Keratinocyte (primary cell): Measurements from ENCODE around the gene TYSND1. TPM values are rescaled to one million over a fixed set of nuclear protein-coding genes. Genes with fewer than 3 reads are reported as not detected.

ENCODE experiments used
- DNase-seq: peaks from one replicate; pipeline ENCODE4 v3.0.0-alpha.2; 2011; ENCODE audit warnings: low read depth, missing footprints, low spot score
- FAIRE-seq: peaks from 2 replicates; lab custom pipeline; 2011; peaks lifted over from hg19 to GRCh38; lab: Jason Lieb, UNC
- H2AFZ ChIP-seq: 2 replicates; pipeline ENCODE4 v1.6.0; 2012; ENCODE audit warnings: low read length, control low read depth, inconsistent platforms; ENCODE audit not compliant: control insufficient read depth
- H3K27ac ChIP-seq: 2 replicates; pipeline ENCODE4 v1.5.1; 2011; ENCODE audit warnings: low read length; ENCODE audit not compliant: control insufficient read depth, insufficient read depth
- H3K27me3 ChIP-seq: 3 replicates; pipeline ENCODE4 v1.6.0; 2011; ENCODE audit warnings: low read length; ENCODE audit not compliant: control insufficient read depth, insufficient read depth; ENCODE audit errors: extremely low read depth
- H3K36me3 ChIP-seq, 2 experiments: 2 replicates in 1 of 2; 3 replicates in 1 of 2; pipeline ENCODE4 v1.5.1; 2011; ENCODE audit warnings: low read length in 2 of 2, mild to moderate bottlenecking in 1 of 2; ENCODE audit not compliant: control insufficient read depth in 2 of 2, insufficient read depth in 2 of 2; ENCODE audit errors: extremely low read depth in 1 of 2
- H3K4me1 ChIP-seq: 3 replicates; pipeline ENCODE4 v1.5.1; 2011; ENCODE audit warnings: low read length; ENCODE audit not compliant: control insufficient read depth, insufficient read depth; ENCODE audit errors: extremely low read depth
- H3K4me2 ChIP-seq: 3 replicates; pipeline ENCODE4 v1.6.0; 2011; ENCODE audit warnings: low read depth, low read length; ENCODE audit not compliant: control insufficient read depth, insufficient read depth; ENCODE audit errors: extremely low read depth
- H3K4me3 ChIP-seq, 3 experiments: fragments of 200-600 bp in 1 of 3; sonication (generic) in 1 of 3; 2 replicates in 2 of 3; 3 replicates in 1 of 3; pipeline ENCODE4 v1.5.1; 2011 to 2016; ENCODE audit warnings: low read length in 3 of 3, mild to moderate bottlenecking in 3 of 3, control low read depth in 2 of 3, inconsistent platforms in 1 of 3, low read depth in 1 of 3, mixed read lengths in 1 of 3, mixed run types in 1 of 3, moderate library complexity in 1 of 3; ENCODE audit not compliant: control insufficient read depth in 2 of 3, insufficient read depth in 2 of 3; ENCODE audit errors: extremely low read depth in 1 of 3
- H3K79me2 ChIP-seq: 2 replicates; pipeline ENCODE4 v1.6.0; 2012; ENCODE audit warnings: low read length; ENCODE audit not compliant: control insufficient read depth, insufficient read depth
- H3K9ac ChIP-seq: 3 replicates; pipeline ENCODE4 v1.6.0; 2011; ENCODE audit warnings: low read length; ENCODE audit not compliant: control insufficient read depth, insufficient read depth; ENCODE audit errors: extremely low read depth
- H3K9me1 ChIP-seq: 3 replicates; pipeline ENCODE4 v1.6.0; 2011; ENCODE audit warnings: low read length; ENCODE audit not compliant: control insufficient read depth, insufficient read depth; ENCODE audit errors: extremely low read depth
- H3K9me3 ChIP-seq: 2 replicates; pipeline ENCODE4 v1.5.1; 2012; ENCODE audit warnings: low read depth, low read length; ENCODE audit not compliant: control insufficient read depth
- H4K20me1 ChIP-seq: 3 replicates; pipeline ENCODE4 v1.6.0; 2011; ENCODE audit warnings: low read length; ENCODE audit not compliant: control insufficient read depth, insufficient read depth; ENCODE audit errors: extremely low read depth
- EZH2 ChIP-seq: IDR thresholded peaks from one replicate; pipeline ENCODE4 v1.6.1; 2012; ENCODE audit warnings: inconsistent platforms, mild to moderate bottlenecking, low read length, moderate library complexity
- dilution Hi-C: fragments of 300-500 bp; cut with MboI; formaldehyde crosslinking; loops from one replicate; pipeline ENCODE4 v1.7.0; 2020; ENCODE audit warnings: low sequenced_read_pairs; ENCODE audit not compliant: extremely low pct_ligation_motif_present
- polyA plus RNA-seq, 5 experiments: library from polyadenylated mRNA; depleted of rRNA in 3 of 5; stranded (reverse) in 3 of 5; stranded (forward) in 1 of 5; unstranded in 1 of 5; fragments of >200 nt; gene quantifications; 1 replicate in 1 of 5; 2 replicates in 3 of 5; 3 replicates in 1 of 5; pipeline versions ENCODE4 v1.2.1 to v1.2.3, GENCODE V29; 2011 to 2012; ENCODE audit warnings: missing spikeins in 2 of 5, low read depth in 1 of 5, low replicate concordance in 1 of 5
- TF ChIP-seq, protein P1 (sequence below), 3 experiments: IDR thresholded peaks in 1 of 3; conservative IDR thresholded peaks in 1 of 3; optimal IDR thresholded peaks in 1 of 3; 2 replicates in 2 of 3; 3 replicates in 1 of 3; pipeline versions ENCODE3 to v1.5.1; 2011; ENCODE audit warnings: low read length in 3 of 3, mild to moderate bottlenecking in 3 of 3, moderate library complexity in 2 of 3, control low read depth in 1 of 3, inconsistent platforms in 1 of 3; ENCODE audit not compliant: insufficient read depth in 2 of 3; ENCODE audit errors: extremely low read depth in 1 of 3

The TYSND1 gene
- polyA plus RNA-seq, 1 donor (not counting 4 experiments of a cell fraction or from before 2014, with no cell fraction given), result 9.9 TPM

- no peaks in the 10 kb centered on the region for H3K36me3 ChIP-seq
- no peak overlapping the region for H3K9ac ChIP-seq
- TF ChIP-seq, protein P1, sequence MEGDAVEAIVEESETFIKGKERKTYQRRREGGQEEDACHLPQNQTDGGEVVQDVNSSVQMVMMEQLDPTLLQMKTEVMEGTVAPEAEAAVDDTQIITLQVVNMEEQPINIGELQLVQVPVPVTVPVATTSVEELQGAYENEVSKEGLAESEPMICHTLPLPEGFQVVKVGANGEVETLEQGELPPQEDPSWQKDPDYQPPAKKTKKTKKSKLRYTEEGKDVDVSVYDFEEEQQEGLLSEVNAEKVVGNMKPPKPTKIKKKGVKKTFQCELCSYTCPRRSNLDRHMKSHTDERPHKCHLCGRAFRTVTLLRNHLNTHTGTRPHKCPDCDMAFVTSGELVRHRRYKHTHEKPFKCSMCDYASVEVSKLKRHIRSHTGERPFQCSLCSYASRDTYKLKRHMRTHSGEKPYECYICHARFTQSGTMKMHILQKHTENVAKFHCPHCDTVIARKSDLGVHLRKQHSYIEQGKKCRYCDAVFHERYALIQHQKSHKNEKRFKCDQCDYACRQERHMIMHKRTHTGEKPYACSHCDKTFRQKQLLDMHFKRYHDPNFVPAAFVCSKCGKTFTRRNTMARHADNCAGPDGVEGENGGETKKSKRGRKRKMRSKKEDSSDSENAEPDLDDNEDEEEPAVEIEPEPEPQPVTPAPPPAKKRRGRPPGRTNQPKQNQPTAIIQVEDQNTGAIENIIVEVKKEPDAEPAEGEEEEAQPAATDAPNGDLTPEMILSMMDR (optimal IDR thresholded peaks at IDR 0.05 in 1 of 3, IDR thresholded peaks at IDR 0.05 in 1 of 3, conservative IDR thresholded peaks at IDR 0.05 in 1 of 3; ENCODE audit: extremely low read depth in 1 of 3, insufficient read depth in 2 of 3, low read length in 3 of 3), result no peak
- TF ChIP-seq EZH2, result no peak
- no peaks in the 10 kb centered on the region for H3K4me1 ChIP-seq
- H3K9me1 ChIP-seq, result peaks cover 2% of the 10 kb centered on the region
- no peaks in the 10 kb centered on the region for H3K79me2 ChIP-seq
- H3K27me3 ChIP-seq, result no peaks in the 10 kb centered on the region
- no peaks in the 10 kb centered on the region for H4K20me1 ChIP-seq
- no peak overlapping the region for H3K4me3 ChIP-seq
- H3K9me3 ChIP-seq, result no peaks in the 10 kb centered on the region
- DNase-seq (no peak), FAIRE-seq (no peak)
- H3K27ac ChIP-seq, result no peak overlapping the region
- no peak overlapping the region for H3K4me2 ChIP-seq
- H2AFZ ChIP-seq, result no peak overlapping the region
- dilution Hi-C loops, result no loop called here
These were observed 20.5 kb downstream of the TYSND1 start for GRCh38 chr10:70125918-70126552.

GRCh38 chr10:70124918-70125317 is 21.6 kb downstream of the TYSND1 start:
- no peak overlapping the region for H2AFZ ChIP-seq
- DNase-seq, result no peak
- peaks cover 2% of the 10 kb centered on the region for H3K9me1 ChIP-seq
- no peaks in the 10 kb centered on the region for H3K9me3 ChIP-seq
- H3K27ac ChIP-seq, result no peak overlapping the region
- H3K4me1 ChIP-seq, result no peaks in the 10 kb centered on the region
- FAIRE-seq, result no peak
- no peaks in the 10 kb centered on the region for H3K27me3 ChIP-seq
- H3K9ac ChIP-seq, result no peak overlapping the region
- no peak overlapping the region for H3K4me3 ChIP-seq
- no peaks in the 10 kb centered on the region for H3K36me3 ChIP-seq
- H3K79me2 ChIP-seq, result no peaks in the 10 kb centered on the region
- H3K4me2 ChIP-seq, result no peak overlapping the region
- TF ChIP-seq EZH2, result no peak
- TF ChIP-seq, protein P1 (optimal IDR thresholded peaks at IDR 0.05 in 1 of 3, IDR thresholded peaks at IDR 0.05 in 1 of 3, conservative IDR thresholded peaks at IDR 0.05 in 1 of 3; ENCODE audit: extremely low read depth in 1 of 3, insufficient read depth in 2 of 3, low read length in 3 of 3), result no peak
- H4K20me1 ChIP-seq, result no peaks in the 10 kb centered on the region
- dilution Hi-C loops, result no loop called here
